ENCODE measurements around the gene SLC26A8.

DNA sequence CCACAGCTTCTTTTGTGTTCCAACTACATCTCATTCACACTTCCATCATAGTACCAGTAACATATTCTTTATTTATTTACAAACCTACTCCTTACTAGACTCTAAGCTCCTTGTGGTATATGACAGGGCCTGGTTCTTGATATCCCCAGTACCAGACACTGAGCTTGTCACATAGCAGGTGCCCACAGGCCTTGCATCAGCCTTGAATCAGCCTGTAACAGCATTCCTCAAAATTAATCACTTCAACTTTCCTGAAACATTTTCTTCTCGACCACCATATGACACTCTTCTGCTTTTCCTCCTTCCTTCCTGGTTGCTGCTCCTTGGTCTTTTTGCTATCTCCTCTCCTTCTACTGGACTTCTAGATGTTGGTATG is 78.8 kb downstream of the SLC26A8 start:
- TF ChIP-seq, protein P1, sequence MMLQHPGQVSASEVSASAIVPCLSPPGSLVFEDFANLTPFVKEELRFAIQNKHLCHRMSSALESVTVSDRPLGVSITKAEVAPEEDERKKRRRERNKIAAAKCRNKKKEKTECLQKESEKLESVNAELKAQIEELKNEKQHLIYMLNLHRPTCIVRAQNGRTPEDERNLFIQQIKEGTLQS (IDR thresholded peaks at IDR 0.05), result no peak
- TF ChIP-seq, protein P2, sequence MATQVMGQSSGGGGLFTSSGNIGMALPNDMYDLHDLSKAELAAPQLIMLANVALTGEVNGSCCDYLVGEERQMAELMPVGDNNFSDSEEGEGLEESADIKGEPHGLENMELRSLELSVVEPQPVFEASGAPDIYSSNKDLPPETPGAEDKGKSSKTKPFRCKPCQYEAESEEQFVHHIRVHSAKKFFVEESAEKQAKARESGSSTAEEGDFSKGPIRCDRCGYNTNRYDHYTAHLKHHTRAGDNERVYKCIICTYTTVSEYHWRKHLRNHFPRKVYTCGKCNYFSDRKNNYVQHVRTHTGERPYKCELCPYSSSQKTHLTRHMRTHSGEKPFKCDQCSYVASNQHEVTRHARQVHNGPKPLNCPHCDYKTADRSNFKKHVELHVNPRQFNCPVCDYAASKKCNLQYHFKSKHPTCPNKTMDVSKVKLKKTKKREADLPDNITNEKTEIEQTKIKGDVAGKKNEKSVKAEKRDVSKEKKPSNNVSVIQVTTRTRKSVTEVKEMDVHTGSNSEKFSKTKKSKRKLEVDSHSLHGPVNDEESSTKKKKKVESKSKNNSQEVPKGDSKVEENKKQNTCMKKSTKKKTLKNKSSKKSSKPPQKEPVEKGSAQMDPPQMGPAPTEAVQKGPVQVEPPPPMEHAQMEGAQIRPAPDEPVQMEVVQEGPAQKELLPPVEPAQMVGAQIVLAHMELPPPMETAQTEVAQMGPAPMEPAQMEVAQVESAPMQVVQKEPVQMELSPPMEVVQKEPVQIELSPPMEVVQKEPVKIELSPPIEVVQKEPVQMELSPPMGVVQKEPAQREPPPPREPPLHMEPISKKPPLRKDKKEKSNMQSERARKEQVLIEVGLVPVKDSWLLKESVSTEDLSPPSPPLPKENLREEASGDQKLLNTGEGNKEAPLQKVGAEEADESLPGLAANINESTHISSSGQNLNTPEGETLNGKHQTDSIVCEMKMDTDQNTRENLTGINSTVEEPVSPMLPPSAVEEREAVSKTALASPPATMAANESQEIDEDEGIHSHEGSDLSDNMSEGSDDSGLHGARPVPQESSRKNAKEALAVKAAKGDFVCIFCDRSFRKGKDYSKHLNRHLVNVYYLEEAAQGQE (IDR thresholded peaks at IDR 0.05), result no peak
- TF ChIP-seq, protein P3, sequence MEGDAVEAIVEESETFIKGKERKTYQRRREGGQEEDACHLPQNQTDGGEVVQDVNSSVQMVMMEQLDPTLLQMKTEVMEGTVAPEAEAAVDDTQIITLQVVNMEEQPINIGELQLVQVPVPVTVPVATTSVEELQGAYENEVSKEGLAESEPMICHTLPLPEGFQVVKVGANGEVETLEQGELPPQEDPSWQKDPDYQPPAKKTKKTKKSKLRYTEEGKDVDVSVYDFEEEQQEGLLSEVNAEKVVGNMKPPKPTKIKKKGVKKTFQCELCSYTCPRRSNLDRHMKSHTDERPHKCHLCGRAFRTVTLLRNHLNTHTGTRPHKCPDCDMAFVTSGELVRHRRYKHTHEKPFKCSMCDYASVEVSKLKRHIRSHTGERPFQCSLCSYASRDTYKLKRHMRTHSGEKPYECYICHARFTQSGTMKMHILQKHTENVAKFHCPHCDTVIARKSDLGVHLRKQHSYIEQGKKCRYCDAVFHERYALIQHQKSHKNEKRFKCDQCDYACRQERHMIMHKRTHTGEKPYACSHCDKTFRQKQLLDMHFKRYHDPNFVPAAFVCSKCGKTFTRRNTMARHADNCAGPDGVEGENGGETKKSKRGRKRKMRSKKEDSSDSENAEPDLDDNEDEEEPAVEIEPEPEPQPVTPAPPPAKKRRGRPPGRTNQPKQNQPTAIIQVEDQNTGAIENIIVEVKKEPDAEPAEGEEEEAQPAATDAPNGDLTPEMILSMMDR (IDR thresholded peaks at IDR 0.05; ENCODE audit: low read depth, low read length, missing input control), result no peak
- TF ChIP-seq EGR1 (IDR thresholded peaks at IDR 0.05; ENCODE audit: low read depth in 2 of 2) (no peak), RAD21 (IDR thresholded peaks at IDR 0.05) (no peak), NR2F2 (IDR thresholded peaks at IDR 0.05) (no peak), SP1 (IDR thresholded peaks at IDR 0.05) (no peak), FOXA1 (IDR thresholded peaks at IDR 0.05) (no peak), JUND (IDR thresholded peaks at IDR 0.05) (no peak), HNF4G (IDR thresholded peaks at IDR 0.05) (no peak), YY1 (IDR thresholded peaks at IDR 0.05) (no peak), TAF1 (conservative IDR thresholded peaks at IDR 0.05) (no peak), RXRA (IDR thresholded peaks at IDR 0.05) (no peak)
- TF ChIP-seq, protein P4, sequence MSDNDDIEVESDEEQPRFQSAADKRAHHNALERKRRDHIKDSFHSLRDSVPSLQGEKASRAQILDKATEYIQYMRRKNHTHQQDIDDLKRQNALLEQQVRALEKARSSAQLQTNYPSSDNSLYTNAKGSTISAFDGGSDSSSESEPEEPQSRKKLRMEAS (IDR thresholded peaks at IDR 0.05), result no peak

All from liver (tissue), 3 donors.